ENCODE measurements around the gene LRIT2.
"Not testable (repeated sequence)": the region's sequence is repeated elsewhere in the genome, so short reads cannot be mapped to it uniquely, and the experiment has no call there.

The LRIT2 gene

GRCh38 chr10:84177541-84178141, 47.7 kb downstream of the LRIT2 start:
- no peak for DNase-seq

GRCh38 chr10:84176836-84177474, 48.4 kb downstream of the LRIT2 start:
- DNase-seq: no peak

GRCh38 chr10:84176351-84176750, 49.0 kb downstream of the LRIT2 start:
- no peak for DNase-seq

- no peak for DNase-seq
Measured at GRCh38 chr10:84175436-84175835, 49.9 kb downstream of the LRIT2 start.

GRCh38 chr10:84173501-84173929, 51.8 kb downstream of the LRIT2 start, which contains the start of gene GPR15LG:
Gene GPR15LG, plus strand, starts transcription at chr10:84173801. Its CDS starts 51 bp downstream, at chr10:84173852.
- no peak for DNase-seq

- no peak for DNase-seq
Measured at GRCh38 chr10:84172467-84173356, 52.6 kb downstream of the LRIT2 start.

GRCh38 chr10:84171700-84172466, 53.5 kb downstream of the LRIT2 start:
- DNase-seq: not testable (repeated sequence)

- DNase-seq: not testable (repeated sequence)
Measured at GRCh38 chr10:84171237-84171636, 54.1 kb downstream of the LRIT2 start.
